Keratinocyte (primary cell): Measurements from ENCODE around the gene ESR2.

Source experiments
- EZH2 ChIP-seq: IDR thresholded peaks from one replicate; pipeline ENCODE4 v1.6.1; 2012; ENCODE audit warnings: inconsistent platforms, mild to moderate bottlenecking, low read length, moderate library complexity
- TF ChIP-seq, protein P1 (sequence below), 3 experiments: IDR thresholded peaks in 1 of 3; conservative IDR thresholded peaks in 1 of 3; optimal IDR thresholded peaks in 1 of 3; 2 replicates in 2 of 3; 3 replicates in 1 of 3; pipeline versions ENCODE3 to v1.5.1; 2011; ENCODE audit warnings: low read length in 3 of 3, mild to moderate bottlenecking in 3 of 3, moderate library complexity in 2 of 3, control low read depth in 1 of 3, inconsistent platforms in 1 of 3; ENCODE audit not compliant: insufficient read depth in 2 of 3; ENCODE audit errors: extremely low read depth in 1 of 3

- TF ChIP-seq, protein P1, sequence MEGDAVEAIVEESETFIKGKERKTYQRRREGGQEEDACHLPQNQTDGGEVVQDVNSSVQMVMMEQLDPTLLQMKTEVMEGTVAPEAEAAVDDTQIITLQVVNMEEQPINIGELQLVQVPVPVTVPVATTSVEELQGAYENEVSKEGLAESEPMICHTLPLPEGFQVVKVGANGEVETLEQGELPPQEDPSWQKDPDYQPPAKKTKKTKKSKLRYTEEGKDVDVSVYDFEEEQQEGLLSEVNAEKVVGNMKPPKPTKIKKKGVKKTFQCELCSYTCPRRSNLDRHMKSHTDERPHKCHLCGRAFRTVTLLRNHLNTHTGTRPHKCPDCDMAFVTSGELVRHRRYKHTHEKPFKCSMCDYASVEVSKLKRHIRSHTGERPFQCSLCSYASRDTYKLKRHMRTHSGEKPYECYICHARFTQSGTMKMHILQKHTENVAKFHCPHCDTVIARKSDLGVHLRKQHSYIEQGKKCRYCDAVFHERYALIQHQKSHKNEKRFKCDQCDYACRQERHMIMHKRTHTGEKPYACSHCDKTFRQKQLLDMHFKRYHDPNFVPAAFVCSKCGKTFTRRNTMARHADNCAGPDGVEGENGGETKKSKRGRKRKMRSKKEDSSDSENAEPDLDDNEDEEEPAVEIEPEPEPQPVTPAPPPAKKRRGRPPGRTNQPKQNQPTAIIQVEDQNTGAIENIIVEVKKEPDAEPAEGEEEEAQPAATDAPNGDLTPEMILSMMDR (optimal IDR thresholded peaks at IDR 0.05 in 1 of 3, IDR thresholded peaks at IDR 0.05 in 1 of 3, conservative IDR thresholded peaks at IDR 0.05 in 1 of 3; ENCODE audit: extremely low read depth in 1 of 3, insufficient read depth in 2 of 3, low read length in 3 of 3), result peak in 1 of 3 experiments; percentile 44
- no peak for TF ChIP-seq EZH2
Observed at GRCh38 chr14:64337888-64338615, 43.9 kb upstream of the ESR2 start.
